K562 (cell line): Measurements from ENCODE around the gene PARP4. TPM values are rescaled to one million over a fixed set of nuclear protein-coding genes. Genes with fewer than 3 reads are reported as not detected.
A peak's percentile ranks its signal among the peaks of the same experiment; 100 is the strongest.

Experiments
- CCAR2 ChIP-seq: fragments of 200-400 bp; formaldehyde crosslinking; IDR thresholded peaks from 2 replicates; pipeline ENCODE4 v1.6.1; 2017; ENCODE audit warnings: mild to moderate bottlenecking, low read depth, low read length
- CHCHD3 ChIP-seq: fragments of 250-450 bp; sonication (Bioruptor Pico); IDR thresholded peaks from 2 replicates; pipeline ENCODE4 v2.1.2; 2022; ENCODE audit warnings: mild to moderate bottlenecking
- ELF2 ChIP-seq: fragments of 250-450 bp; sonication (Bioruptor Pico); IDR thresholded peaks from 2 replicates; pipeline ENCODE4 v1.5.0; 2021; ENCODE audit warnings: mild to moderate bottlenecking
- HDAC6 ChIP-seq: IDR thresholded peaks from 2 replicates; pipeline ENCODE4 v1.6.1; 2012; ENCODE audit warnings: low read depth, mild to moderate bottlenecking, control low read depth, inconsistent platforms, low read length, moderate library complexity
- NR2F6 ChIP-seq: fragments of 450-650 bp; formaldehyde crosslinking; IDR thresholded peaks from 2 replicates; pipeline ENCODE4 v1.4.0; 2020; ENCODE audit warnings: mild to moderate bottlenecking
- PHB2 ChIP-seq: fragments of 450-650 bp; IDR thresholded peaks from 2 replicates; pipeline ENCODE4 v1.6.1; 2017; ENCODE audit warnings: low read depth
- SMAD3 ChIP-seq: fragments of 450-650 bp; formaldehyde crosslinking; conservative IDR thresholded peaks from 2 replicates; pipeline ENCODE4 v1.4.0; 2020; ENCODE audit warnings: mild to moderate bottlenecking
- STAT5B ChIP-seq: fragments of 250-450 bp; sonication (Bioruptor Pico); IDR thresholded peaks from 2 replicates; pipeline ENCODE4 v1.8.0; 2021; ENCODE audit warnings: mild to moderate bottlenecking, inconsistent platforms
- SUPT5H ChIP-seq: fragments of 450-650 bp; IDR thresholded peaks from 2 replicates; pipeline ENCODE4 v1.6.1; 2016
- U2AF2 ChIP-seq: fragments of 200-400 bp; formaldehyde crosslinking; optimal IDR thresholded peaks from 2 replicates; pipeline ENCODE3; 2017; ENCODE audit warnings: low read depth, mild to moderate bottlenecking, low read length
- ZNF586 ChIP-seq: fragments of 450-650 bp; formaldehyde crosslinking; conservative IDR thresholded peaks from 2 replicates; pipeline ENCODE4 v1.4.0; 2020; ENCODE audit warnings: mild to moderate bottlenecking, moderate library complexity
- ZNF699 ChIP-seq: fragments of 250-450 bp; sonication (Bioruptor Pico); IDR thresholded peaks from 2 replicates; pipeline ENCODE4 v1.8.0; 2021; ENCODE audit warnings: mild to moderate bottlenecking, moderate library complexity; ENCODE audit not compliant: insufficient replicate concordance
- polyA plus RNA-seq, 8 experiments: library from polyadenylated mRNA; depleted of rRNA in 4 of 8; stranded (reverse) in 5 of 8; unstranded in 3 of 8; fragments of >200 nt; fragmentation: Nextera tagmentation in 2 of 8; fragmentation: Illumina TruSeq in 1 of 8; extraction: Ambion mirVana in 2 of 8; extraction: Trizol in 1 of 8; gene quantifications; 2 replicates each; pipeline versions ENCODE4 v1.2.1 to v1.2.3, GENCODE V29; 2011 to 2014; ENCODE audit warnings: inconsistent platforms in 1 of 8, missing spikeins in 1 of 8
- total RNA-seq, 7 experiments: library from RNA; depleted of rRNA in 6 of 7; stranded (reverse); fragments of >200 nt in 6 of 7; fragmentation: Illumina TruSeq in 2 of 7; extraction: Trizol in 2 of 7; gene quantifications; 2 replicates each; pipeline versions ENCODE4 v1.2.1 to v1.2.3, GENCODE V29; 2011 to 2021; ENCODE audit warnings: low replicate concordance in 1 of 7
- TF ChIP-seq, protein P1 (sequence below): IDR thresholded peaks from 2 replicates; pipeline ENCODE4 v1.6.1; 2014; ENCODE audit warnings: antibody characterized with exemption
- TF ChIP-seq, protein P2 (sequence below), 2 experiments: fragments of 450-650 bp in 1 of 2; sonication (generic) in 1 of 2; formaldehyde crosslinking in 1 of 2; IDR thresholded peaks; 2 replicates each; pipeline versions ENCODE4 v1.7.1 to v1.9.0; 2016 to 2022; ENCODE audit warnings: inconsistent platforms in 1 of 2, mild to moderate bottlenecking in 1 of 2, missing genetic modification reagents in 1 of 2
- TF ChIP-seq, protein P3 (sequence below), 3 experiments: fragments of 200-800 bp in 1 of 3; sonication (Bioruptor generic) in 1 of 3; sonication (generic) in 1 of 3; formaldehyde crosslinking in 1 of 3; IDR thresholded peaks; 2 replicates each; pipeline versions ENCODE4 v1.6.1 to v1.8.0; 2016 to 2022; ENCODE audit warnings: mild to moderate bottlenecking in 2 of 3, missing compliant biosample characterization in 2 of 3, missing genetic modification characterization in 2 of 3, missing genetic modification reagents in 1 of 3
- TF ChIP-seq, protein P4 (sequence below): fragments of 450-650 bp; conservative IDR thresholded peaks from 2 replicates; pipeline ENCODE4 v1.6.1; 2016; ENCODE audit warnings: missing genetic modification characterization, low read depth, mild to moderate bottlenecking, control low read depth, missing compliant biosample characterization

The PARP4 gene
- total and polyA plus RNA-seq, 9 of the 15 experiments (the other 6 are each of a cell fraction or from before 2014, with no cell fraction given) = 6.3 to 26.3 (median 18.8) TPM

DNA sequence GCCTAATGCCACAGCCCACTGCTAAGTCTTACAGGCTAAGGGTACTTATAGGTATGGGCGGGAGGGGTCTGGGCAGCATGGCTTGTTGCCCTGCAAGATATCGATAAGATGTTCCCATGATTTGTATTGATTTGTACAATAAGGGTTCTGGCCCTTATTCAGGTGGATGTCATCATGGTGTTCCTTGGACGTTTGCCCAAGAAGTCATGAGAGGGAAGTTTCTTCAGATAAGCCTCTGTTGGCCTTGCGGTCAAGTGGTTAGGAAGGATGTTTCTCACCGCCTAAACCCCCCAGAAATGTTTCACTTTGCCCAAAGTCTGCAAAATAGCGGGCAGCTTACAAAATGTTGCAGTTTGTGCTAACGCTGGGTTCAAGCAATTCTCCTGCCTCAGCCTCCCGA, 7.3 kb downstream of the PARP4 start (continued):
- TF ChIP-seq STAT5B (CRISPR knock-in tag) (no peak), CCAR2 (no peak), SMAD3 (CRISPR knock-in tag) (no peak), ZNF586 (CRISPR knock-in tag) (no peak), SUPT5H (no peak), ZNF699 (no peak), NR2F6 (CRISPR knock-in tag) (no peak), CHCHD3 (CRISPR knock-in tag) (no peak), PHB2 (no peak), HDAC6 (no peak), ELF2 (no peak), U2AF2 (no peak)
- TF ChIP-seq, protein P1, sequence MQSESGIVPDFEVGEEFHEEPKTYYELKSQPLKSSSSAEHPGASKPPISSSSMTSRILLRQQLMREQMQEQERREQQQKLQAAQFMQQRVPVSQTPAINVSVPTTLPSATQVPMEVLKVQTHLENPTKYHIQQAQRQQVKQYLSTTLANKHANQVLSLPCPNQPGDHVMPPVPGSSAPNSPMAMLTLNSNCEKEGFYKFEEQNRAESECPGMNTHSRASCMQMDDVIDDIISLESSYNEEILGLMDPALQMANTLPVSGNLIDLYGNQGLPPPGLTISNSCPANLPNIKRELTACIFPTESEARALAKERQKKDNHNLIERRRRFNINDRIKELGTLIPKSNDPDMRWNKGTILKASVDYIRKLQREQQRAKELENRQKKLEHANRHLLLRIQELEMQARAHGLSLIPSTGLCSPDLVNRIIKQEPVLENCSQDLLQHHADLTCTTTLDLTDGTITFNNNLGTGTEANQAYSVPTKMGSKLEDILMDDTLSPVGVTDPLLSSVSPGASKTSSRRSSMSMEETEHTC = peak; percentile 81; the same call in 1 of the 2 replicates
- TF ChIP-seq, protein P2, sequence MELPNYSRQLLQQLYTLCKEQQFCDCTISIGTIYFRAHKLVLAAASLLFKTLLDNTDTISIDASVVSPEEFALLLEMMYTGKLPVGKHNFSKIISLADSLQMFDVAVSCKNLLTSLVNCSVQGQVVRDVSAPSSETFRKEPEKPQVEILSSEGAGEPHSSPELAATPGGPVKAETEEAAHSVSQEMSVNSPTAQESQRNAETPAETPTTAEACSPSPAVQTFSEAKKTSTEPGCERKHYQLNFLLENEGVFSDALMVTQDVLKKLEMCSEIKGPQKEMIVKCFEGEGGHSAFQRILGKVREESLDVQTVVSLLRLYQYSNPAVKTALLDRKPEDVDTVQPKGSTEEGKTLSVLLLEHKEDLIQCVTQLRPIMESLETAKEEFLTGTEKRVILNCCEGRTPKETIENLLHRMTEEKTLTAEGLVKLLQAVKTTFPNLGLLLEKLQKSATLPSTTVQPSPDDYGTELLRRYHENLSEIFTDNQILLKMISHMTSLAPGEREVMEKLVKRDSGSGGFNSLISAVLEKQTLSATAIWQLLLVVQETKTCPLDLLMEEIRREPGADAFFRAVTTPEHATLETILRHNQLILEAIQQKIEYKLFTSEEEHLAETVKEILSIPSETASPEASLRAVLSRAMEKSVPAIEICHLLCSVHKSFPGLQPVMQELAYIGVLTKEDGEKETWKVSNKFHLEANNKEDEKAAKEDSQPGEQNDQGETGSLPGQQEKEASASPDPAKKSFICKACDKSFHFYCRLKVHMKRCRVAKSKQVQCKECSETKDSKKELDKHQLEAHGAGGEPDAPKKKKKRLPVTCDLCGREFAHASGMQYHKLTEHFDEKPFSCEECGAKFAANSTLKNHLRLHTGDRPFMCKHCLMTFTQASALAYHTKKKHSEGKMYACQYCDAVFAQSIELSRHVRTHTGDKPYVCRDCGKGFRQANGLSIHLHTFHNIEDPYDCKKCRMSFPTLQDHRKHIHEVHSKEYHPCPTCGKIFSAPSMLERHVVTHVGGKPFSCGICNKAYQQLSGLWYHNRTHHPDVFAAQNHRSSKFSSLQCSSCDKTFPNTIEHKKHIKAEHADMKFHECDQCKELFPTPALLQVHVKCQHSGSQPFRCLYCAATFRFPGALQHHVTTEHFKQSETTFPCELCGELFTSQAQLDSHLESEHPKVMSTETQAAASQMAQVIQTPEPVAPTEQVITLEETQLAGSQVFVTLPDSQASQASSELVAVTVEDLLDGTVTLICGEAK (IDR thresholded peaks at IDR 0.05) = no peak
- TF ChIP-seq, protein P2 (CRISPR knock-in tag; IDR thresholded peaks at IDR 0.05) = no peak
- TF ChIP-seq, protein P3, sequence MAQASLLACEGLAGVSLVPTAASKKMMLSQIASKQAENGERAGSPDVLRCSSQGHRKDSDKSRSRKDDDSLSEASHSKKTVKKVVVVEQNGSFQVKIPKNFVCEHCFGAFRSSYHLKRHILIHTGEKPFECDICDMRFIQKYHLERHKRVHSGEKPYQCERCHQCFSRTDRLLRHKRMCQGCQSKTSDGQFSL (CRISPR knock-in tag; IDR thresholded peaks at IDR 0.05) = no peak
- TF ChIP-seq, protein P3 (tag; IDR thresholded peaks at IDR 0.05) = no peak
- TF ChIP-seq, protein P4, sequence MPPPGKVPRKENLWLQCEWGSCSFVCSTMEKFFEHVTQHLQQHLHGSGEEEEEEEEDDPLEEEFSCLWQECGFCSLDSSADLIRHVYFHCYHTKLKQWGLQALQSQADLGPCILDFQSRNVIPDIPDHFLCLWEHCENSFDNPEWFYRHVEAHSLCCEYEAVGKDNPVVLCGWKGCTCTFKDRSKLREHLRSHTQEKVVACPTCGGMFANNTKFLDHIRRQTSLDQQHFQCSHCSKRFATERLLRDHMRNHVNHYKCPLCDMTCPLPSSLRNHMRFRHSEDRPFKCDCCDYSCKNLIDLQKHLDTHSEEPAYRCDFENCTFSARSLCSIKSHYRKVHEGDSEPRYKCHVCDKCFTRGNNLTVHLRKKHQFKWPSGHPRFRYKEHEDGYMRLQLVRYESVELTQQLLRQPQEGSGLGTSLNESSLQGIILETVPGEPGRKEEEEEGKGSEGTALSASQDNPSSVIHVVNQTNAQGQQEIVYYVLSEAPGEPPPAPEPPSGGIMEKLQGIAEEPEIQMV (tag) = no peak
